Left ventricle myocardium superior (tissue), 1 donor: ENCODE data around the gene COL18A1. TPM values are rescaled to one million over a fixed set of nuclear protein-coding genes. Genes with fewer than 3 reads are reported as not detected.
"Not testable (repeated sequence)": the region's sequence is repeated elsewhere in the genome, so short reads cannot be mapped to it uniquely, and the experiment has no call there.

Experiments used
- ATAC-seq: fragments of 200-7000 bp; cut with Tn5 transposase; one replicate; pipeline ENCODE4 v1.9.1; 2020; ENCODE audit warnings: mild to moderate bottlenecking, moderate library complexity
- DNase-seq: peaks from one replicate; pipeline ENCODE4 v3.0.0-alpha.2; 2020
- intact Hi-C: fragments of 100-400 bp; cut with micrococcal nuclease; formaldehyde crosslinking; loops from one replicate; pipeline ENCODE4 v1.11.0; 2022
- total RNA-seq: library from RNA; stranded (reverse); fragmentation: NEBNext Ultra II Directional; extraction: Animal tissue kit (Norgen Biotek cat#: 25700); gene quantifications from one replicate; pipeline ENCODE4 v1.2.1, GENCODE V29; 2021
- donor health status: DM: no; HTN: yes; CAD: no; lungs with severe emphysema.

Gene COL18A1
- total RNA-seq, 1 donor from 2014 or later = 52.4 TPM

DNA sequence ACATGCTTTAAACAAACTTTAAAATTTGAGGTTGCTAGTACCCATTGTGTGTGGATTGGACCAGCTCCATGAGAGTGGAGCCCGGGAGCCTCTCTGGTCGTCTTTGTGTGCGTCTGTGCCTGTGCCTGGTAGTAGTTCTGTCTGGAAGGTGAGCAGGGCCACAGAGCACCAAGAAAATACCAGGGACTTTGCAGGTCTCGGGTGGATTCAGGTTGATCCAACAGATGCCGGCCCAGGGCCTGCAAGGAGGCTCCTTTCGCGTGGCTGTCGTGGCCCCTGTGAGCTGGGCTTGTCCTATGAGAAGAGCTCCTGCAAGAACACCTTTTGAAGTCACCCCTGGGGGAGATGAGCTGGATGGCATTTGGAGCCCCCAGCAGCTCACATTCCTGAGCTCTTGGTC, 28.3 kb downstream of the COL18A1 start:
- intact Hi-C loops = no loop called here
- no peak for DNase-seq
- ATAC-seq = no peak

DNA sequence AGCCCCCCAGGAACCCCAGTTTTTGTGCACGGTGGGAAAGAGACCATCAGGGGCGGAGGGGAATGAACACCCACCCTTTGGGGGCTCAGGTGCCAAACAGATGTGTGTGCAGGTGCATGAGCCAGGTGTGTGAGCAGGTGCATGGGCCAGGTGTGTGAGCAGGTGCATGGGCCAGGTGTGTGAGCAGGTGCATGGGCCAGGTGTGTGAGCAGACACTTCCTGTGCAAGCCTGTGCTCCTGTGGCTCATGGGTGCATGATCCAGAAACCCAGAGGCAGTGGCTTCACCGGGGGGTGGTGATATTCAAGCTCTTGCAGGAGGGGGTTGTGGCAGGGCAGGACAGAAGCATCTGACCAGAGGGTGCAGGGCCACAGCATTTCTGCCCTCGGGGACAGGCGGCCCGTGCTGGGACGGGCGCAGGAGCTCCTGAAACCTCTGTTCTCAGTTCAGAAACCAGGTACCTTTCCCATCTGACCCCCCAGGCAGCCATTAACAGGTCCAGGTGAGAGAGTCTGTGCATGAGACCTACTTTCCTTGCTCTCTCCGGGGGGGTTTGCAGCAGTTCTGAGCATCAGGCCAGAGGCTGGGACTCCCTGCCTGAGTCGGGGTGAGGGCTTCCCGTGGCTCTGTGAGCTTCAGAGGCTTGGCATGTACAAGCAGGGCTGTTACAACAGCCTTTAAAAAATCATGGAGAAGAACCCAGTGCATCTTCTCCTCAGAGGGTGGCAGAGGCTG, 29.1 kb downstream of the COL18A1 start:
- ATAC-seq = no peak
- DNase-seq = no peak
- intact Hi-C loops = no loop called here

DNA sequence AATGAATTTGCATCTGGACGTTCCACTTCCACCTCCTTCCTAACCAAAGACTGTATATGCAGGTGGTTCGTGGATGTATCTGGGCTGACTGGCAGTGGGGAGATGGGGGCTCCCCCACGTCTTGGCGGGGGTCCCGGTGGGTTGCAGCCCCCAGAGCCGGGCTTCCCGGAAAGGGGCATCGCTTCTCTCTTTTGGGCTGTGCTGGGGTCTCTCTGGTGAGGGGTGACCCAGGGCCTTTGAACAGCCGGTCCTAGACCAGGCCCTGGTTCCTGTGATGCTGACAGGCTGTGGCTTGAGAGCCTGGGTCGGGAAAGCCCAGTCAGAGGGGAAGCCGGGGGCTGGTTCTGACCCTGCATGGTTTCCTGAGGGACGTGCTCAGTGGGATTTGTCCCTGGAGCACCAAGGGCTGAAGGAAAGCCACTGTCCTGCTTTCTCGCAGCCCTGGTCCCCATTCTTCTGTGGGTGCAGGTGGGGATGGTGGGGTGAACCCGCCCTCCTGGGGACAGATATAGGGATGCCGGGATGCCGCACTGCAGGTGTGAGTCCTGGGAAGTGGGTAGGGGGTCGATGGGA, 29.8 kb downstream of the COL18A1 start:
- intact Hi-C loops = loop anchor here (5.0 kb wide), 1 partner anchor 142 kb away; no protein-coding TSS in a partner anchor
- ATAC-seq (no peak), DNase-seq (no peak)

DNA sequence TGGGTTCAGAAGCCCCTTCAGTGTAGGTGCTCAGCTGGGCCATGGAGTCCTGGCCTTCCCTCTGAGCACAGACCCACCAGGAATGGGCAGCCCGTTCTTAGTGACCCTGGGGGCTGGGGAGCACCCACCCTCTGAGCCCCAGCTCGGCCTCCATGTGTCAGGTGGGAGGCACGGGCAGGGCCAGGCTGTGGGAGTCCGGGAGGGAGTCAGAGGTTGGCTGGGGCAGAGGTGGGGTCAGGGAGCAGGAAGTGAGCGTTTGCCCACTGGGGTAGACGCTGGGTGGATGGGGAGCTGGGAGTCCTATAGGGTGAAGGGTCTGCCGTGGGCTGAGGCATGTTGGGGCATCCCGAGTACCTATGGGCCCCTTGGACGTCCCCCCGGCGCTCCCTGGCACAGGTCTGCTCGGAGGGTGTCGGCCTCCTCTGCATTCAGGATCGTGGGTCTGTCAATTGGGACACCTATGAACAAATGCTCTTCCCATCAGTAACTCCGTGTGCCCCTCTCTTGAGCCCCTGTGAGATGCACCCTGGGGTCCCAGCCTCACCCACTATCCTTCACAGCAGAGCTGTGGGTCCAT, 30.5 kb downstream of the COL18A1 start:
- DNase-seq (no peak), ATAC-seq (no peak)
- intact Hi-C loops = loop anchor here (5.0 kb wide), 1 partner anchor 143 kb away; no protein-coding TSS in a partner anchor

DNA sequence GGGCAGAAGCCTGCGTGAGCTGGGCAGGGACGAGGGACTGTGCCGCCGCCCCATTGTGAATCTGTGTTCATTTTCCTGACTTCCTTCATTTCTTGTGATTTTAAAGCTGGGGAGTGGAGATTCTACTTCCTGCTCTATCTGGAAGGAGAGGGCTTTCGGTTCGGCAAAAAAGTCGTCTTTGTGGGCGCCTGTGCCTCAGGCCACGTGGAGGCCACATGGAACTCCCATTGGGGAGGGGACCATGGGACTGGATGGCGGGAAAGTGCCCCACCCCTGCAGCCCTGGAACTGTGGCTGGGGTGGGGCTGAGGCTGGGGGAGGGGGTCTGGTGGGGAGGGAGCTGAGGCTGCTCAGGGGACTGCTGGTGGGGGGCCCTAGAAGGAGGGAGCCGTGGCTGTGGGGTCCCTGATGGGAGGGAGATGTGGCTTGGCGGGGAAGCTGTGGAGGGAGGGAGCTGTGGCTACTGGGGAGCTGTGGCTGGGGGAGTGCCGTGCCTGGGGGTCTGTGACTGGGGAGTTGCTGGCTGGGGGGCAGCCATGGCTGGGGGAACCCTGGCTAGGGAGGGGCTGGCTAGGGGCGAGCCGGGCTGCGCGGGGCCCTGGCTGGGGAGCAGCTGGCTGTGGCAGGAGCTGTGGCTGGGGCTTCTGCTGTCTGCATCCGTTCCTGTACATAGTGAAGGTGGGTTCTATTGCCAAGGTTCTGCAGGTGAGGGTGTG, 31.5 kb downstream of the COL18A1 start:
- ATAC-seq (no peak), DNase-seq (no peak)
- intact Hi-C loops = loop anchor here (5.0 kb wide), 1 partner anchor 144 kb away; no protein-coding TSS in a partner anchor

DNA sequence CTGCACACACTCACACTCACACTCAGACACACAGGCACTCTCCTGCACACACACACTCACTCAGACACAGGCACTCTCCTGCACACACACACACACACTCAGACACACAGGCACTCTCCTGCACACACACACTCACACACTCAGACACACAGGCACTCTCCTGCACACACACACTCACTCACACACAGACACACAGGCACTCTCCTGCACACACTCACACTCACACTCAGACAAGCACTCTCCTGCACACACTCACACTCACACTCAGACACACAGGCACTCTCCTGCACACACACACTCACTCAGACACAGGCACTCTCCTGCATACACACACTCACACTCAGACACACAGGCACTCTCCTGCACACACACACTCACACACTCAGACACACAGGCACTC, 32.9 kb downstream of the COL18A1 start:
- DNase-seq, ATAC-seq: not testable (repeated sequence)
- intact Hi-C loops = loop anchor here (5.0 kb wide), 1 partner anchor 146 kb away; no protein-coding TSS in a partner anchor

DNA sequence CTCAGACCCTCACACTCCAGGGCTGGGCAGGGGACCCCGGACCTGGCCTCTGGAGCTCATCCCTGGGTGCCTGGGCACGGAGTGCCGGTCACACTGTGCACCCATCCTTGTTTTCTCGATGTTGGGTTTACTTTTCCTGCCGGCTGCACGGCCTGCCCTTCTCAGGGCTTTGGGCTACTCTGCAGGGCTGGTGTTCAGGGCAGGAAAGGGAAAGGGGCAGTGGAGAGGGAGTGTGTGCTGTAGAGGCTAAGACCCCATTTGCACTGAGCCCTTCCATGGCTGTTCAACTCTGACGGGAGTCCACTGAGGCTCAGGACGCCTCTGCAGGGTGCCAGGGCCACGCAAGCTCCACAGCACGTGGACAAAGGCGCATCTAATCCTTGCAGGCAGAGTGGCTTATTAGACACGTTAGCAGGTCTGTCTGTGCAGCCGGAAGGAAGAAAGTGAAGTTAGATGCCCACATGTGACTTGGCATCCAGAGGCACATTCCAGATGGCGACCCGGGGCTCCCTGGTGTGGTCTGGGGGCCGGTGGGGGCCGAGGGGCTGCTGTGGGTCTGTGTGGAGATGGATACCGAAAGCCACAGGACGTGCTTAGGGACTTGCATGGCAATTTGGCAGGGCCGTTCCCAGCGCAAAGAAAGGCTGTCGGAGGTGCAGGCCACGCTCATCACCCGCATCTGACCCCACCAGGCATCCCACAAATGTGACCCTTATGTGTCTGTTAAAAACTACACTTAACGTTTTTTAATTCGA, 33.6 kb downstream of the COL18A1 start:
- DNase-seq = peak; percentile 32
- intact Hi-C loops = loop anchor here (5.0 kb wide), 1 partner anchor 146 kb away; no protein-coding TSS in a partner anchor
- peak; percentile 5 for ATAC-seq

DNA sequence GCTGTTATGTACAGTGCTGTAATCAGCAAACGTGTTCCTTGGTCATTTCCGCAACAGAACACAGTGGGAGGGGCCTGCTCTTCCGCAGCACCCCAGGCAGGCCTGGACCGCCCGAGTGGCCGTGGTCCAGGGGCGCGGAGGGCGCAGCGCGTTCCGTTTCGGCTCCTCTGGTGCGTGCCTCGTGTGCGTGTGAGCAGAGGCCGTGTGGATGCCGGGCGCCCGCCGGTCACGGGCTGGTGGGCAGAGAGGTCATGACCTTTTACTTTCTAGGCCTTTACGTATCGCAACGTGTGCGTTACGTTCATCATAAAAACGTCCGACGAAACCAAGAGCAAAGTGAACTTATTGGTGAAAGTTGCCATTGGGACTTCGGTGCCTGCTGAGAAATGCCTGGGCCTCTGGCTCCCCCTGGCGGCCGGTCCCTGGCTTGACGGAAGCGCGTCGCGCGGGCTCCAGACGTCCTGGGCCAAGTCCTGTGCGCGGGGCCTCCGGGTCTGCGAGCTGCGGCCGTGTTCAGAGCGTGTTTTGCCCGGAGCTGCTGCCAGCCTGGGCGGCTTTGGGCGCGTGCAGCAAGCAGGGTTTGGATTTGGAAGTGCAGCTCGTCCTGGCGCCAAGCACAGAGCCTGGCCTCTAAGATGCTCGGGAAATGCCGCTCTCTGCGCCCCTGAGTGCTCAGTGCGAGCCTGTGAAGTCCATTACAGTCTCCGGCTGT, 34.4 kb downstream of the COL18A1 start:
- ATAC-seq = peak; percentile 88
- peak; percentile 92 for DNase-seq
- intact Hi-C loops = loop anchor here (5.0 kb wide), 1 partner anchor 147 kb away; no protein-coding TSS in a partner anchor

DNA sequence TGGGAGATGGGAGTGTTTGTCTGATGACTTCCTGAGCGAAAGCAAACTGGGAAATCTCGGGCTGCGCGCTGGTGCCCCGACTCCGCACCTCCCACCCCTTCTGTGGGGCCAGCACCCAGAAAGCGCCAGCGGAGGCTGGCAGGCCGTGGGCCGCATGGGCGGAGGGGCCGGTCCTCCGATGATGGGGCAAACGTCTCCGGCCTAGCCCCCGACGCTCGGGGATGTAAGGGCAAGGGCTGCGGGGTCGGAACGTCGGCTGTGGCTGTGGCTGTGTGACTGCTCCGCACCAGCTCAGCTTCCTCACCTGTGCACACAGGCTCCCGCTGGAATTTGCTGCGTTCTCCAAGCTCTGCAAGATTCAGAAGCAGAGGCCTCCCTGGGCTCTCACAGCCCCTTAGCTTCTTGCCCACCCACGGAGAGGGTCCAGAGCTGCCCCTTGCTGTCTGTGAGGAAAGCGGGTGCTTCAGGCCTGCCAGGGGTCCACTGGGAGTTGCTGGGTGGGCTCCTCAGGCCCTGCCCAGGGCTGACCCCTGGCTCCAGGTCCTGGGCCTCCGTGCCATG, 35.0 kb downstream of the COL18A1 start:
- peak; percentile 33 for DNase-seq
- ATAC-seq = no peak
- intact Hi-C loops = loop anchor here (5.0 to 10.0 kb wide), 2 partner anchors 148 to 295 kb away; no protein-coding TSS in a partner anchor

DNA sequence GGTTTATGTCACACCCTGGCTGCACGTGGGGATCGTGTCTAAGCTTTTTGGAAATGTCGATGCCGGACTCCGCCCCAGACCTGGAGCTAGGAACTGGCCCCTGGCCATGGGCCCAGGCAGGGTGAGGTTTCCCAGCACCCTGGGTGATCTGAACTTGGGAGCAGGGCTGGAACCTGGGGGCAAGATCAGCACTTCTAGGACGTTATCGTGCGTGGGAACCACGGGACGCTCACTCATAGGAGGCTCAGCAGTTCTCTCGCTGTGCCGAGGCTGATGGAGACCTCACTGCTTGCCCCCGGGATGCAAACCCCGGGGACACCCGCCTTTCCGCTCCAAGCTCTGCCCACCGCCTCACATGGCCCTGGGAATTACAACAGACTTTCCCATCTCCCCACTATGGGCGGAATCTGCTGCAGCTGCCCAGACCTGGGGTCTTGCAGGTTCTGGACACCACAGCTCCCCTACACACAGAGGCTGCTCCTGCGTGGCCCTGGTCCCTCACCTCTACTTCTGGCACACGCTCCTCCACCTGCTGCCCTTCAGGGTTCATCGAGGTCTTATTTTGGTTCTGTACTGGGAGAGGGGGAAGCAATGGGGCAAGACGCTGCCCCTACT, 35.9 kb downstream of the COL18A1 start:
- DNase-seq = peak; percentile 20
- no peak for ATAC-seq
- intact Hi-C loops = loop anchor here (10.0 kb wide), 1 partner anchor 296 kb away; no protein-coding TSS in a partner anchor

DNA sequence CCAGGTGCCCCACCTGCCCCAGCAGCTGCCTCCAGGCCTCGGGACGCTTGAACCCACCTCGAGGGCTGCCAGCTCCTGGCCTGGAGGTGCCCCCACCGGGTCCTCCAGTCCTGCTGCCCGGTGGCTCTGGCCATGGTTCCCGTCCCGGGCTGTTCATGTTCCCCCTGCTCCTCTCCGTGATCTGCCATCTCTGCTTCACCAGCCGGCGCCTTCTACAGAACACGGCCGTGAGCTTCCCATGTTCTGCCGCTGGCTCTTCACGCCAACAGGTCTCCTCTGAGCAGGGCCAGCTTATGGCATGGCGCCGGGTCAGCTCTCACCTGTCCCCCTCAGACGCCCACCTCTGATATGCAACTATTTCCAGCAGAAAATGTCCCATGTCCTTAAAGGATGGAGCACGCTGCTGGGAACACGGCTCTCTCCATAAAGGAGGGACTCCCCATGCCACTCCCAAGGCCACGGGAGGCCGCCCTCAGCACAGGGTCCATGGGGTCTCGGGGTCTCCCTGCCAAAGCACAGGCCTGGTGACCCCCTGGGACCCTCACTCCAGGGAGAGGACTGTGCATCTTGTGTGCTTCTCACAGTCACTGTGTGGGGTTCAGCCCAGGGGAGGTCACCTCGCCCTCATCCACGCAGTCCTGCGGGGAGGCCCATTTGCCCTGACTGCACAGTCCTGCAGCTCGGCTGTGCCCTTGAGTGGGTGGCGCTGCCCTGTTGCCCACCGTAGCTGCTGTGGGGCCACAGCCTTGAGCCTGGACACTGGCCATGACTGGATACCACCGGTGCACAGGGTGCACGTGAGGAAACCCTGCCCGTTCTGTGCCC, 36.7 kb downstream of the COL18A1 start:
- ATAC-seq = no peak

DNA sequence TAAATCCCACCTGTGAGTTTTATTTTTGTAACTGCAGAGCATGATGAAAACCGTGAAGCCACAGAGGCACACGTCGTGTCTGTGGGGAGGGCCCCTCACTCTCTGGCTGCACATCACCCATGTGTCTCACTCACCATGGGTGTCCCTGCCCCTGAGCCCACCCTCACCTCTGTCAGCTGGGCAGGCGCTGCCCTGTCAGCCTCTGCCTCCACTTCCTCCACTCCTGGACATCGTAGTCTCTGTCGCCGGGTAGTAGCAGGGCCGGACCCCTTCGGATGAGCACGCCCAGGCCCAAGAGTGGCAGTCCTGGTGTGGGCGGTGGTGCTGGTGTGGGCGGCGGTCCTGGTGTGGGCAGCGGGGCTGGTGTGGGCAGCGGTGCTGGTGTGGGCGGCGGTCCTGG, 37.3 kb downstream of the COL18A1 start:
- intact Hi-C loops = loop anchor here (10.0 kb wide), 1 partner anchor 297 kb away; no protein-coding TSS in a partner anchor
- ATAC-seq = no peak
- DNase-seq = no peak

More for the DNA sequence above, 36.7 kb downstream of the COL18A1 start:
- DNase-seq = peak; percentile 29
- intact Hi-C loops = loop anchor here (10.0 kb wide), 1 partner anchor 297 kb away; no protein-coding TSS in a partner anchor

DNA sequence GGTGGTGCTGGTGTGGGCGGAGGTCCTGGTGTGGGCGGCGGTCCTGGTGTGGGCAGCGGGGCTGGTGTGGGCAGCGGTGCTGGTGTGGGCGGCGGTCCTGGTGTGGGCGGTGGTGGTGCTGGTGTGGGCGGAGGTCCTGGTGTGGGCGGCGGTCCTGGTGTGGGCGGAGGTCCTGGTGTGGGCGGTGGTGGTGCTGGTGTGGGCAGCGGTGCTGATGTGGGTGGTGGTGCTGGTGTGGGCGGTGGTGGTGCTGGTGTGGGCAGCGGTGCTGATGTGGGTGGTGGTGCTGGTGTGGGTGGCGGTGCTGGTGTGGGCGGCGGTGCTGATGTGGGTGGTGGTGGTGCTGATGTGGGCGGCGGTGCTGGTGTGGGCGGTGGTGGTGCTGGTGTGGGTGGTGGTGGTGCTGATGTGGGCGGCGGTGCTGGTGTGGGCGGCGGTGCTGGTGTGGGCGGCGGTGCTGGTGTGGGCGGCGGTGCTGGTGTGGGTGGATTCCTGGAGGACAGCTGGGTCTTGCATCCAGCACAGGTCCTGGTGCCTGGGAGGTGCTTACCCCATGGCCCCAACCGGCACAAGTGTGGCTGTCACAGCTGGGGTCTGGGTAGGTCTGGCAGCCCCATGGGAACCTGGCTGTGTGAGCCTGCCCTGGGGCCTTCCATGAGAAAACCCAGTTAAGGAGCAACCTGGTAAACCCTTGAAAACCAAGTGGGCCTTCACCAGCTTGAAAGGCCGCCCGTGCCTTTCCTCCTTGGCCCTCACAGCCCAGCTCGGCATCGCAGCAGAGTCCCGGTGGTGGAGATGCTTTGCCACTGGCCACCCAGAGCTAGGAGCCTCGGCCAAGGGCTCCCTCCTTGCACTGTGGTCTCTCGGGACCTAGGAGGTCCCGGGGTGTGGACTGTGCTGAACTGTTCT, 38.0 kb downstream of the COL18A1 start:
- peak; percentile 27 for DNase-seq
- intact Hi-C loops = loop anchor here (10.0 kb wide), 1 partner anchor 298 kb away; no protein-coding TSS in a partner anchor
- ATAC-seq = not testable (repeated sequence)

DNA sequence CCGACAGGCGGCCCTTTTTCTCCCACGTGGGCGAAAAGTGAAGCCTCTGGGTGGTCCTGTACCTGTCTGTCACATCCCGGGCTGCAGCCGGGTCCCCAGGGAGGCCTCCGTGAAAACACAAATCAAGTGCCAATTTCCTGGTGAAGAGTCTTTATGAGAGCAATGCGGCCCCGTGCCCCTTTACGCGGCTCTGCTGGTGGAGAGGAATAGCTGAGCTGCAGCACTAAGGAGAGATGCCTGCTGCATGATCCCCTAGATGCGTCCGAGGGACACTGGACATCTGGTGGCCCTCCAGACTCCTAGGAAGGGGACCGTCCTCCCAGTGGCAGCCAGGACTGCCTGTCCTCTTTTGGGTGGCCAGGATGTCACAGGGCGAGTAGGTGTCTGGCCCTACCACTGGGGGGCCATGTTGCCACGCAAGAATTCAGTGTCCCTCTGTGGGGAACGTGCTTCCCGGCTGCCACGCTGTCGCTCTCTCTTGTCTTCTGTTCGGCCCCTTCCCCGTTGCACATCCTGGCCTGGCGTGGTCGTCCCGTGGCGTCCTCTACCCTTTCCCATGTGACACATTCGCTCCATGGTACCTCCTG, 38.7 kb downstream of the COL18A1 start:
- no peak for ATAC-seq
- intact Hi-C loops = loop anchor here (10.0 kb wide), 1 partner anchor 299 kb away; no protein-coding TSS in a partner anchor
- peak; percentile 30 for DNase-seq

DNA sequence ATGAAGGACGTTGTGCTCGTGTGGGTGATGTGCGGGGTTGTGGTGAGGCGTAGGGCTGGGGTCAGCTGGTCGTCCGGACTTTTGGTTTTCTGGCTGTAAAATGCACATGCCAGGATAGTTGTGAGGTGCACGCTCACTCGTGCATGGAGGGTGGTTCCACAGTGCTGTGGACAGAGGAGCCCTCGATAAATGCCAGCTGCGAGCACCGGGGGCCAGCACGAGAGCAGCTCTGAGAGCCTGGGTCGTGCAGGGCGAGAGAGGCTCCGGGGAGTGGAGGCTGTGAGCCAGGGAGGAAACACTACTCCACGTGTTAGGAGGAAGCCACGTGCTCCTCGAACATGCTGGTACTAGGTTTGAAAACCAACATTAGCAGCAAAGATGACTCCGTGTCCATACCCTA, 39.4 kb downstream of the COL18A1 start:
- no peak for DNase-seq
- no peak for ATAC-seq
- intact Hi-C loops = loop anchor here (10.0 kb wide), 1 partner anchor 300 kb away; no protein-coding TSS in a partner anchor
